ENCODE measurements around the gene NEDD4L. TPM values are rescaled to one million over a fixed set of nuclear protein-coding genes. Genes with fewer than 3 reads are reported as not detected.
A peak's percentile ranks its signal among the peaks of the same experiment; 100 is the strongest.

The NEDD4L gene
- polyA plus RNA-seq, 2 donors = 10.8 to 14.1 TPM

GRCh38 chr18:58135701-58136331 lies 91.8 kb downstream of the NEDD4L start:
- no peak overlapping the region for H3K4me3 ChIP-seq (ENCODE audit: low read depth in 1 of 2, low read length in 2 of 2)
- no peaks in the 10 kb centered on the region for H3K27me3 ChIP-seq (ENCODE audit: control insufficient read depth in 1 of 2, insufficient read depth in 2 of 2, low read length in 2 of 2)
- no peaks in the 10 kb centered on the region for H3K4me1 ChIP-seq (ENCODE audit: control insufficient read depth in 2 of 2, insufficient read depth in 2 of 2, low read length in 1 of 2)
- WGBS, 2 donors = 49 to 53% methylated on average over 7 of the region's 7 CpGs
- H3K27ac ChIP-seq (ENCODE audit: low read depth in 2 of 2, low read length in 1 of 2) = no peak overlapping the region
- H3K9me3 ChIP-seq (ENCODE audit: control insufficient read depth in 2 of 2, insufficient read depth in 1 of 2, low read depth in 1 of 2, low read length in 1 of 2) = no peaks in the 10 kb centered on the region
- H3K36me3 ChIP-seq (ENCODE audit: control insufficient read depth in 2 of 2, insufficient read depth in 2 of 2, low read length in 1 of 2) = no peaks in the 10 kb centered on the region

- Histone ChIP-seq H3K9me3 (ENCODE audit: control insufficient read depth in 2 of 2, insufficient read depth in 1 of 2, low read depth in 1 of 2, low read length in 1 of 2) (no peaks in the 10 kb centered on the region), H3K4me3 (ENCODE audit: low read depth in 1 of 2, low read length in 2 of 2) (no peak overlapping the region), H3K27ac (ENCODE audit: low read depth in 2 of 2, low read length in 1 of 2) (no peak overlapping the region), H3K27me3 (ENCODE audit: control insufficient read depth in 1 of 2, insufficient read depth in 2 of 2, low read length in 2 of 2) (no peaks in the 10 kb centered on the region), H3K36me3 (ENCODE audit: control insufficient read depth in 2 of 2, insufficient read depth in 2 of 2, low read length in 1 of 2) (no peaks in the 10 kb centered on the region), H3K4me1 (ENCODE audit: control insufficient read depth in 2 of 2, insufficient read depth in 2 of 2, low read length in 1 of 2) (no peaks in the 10 kb centered on the region)
- WGBS, 2 donors = 64 to 81% methylated on average over 3 of the region's 3 CpGs
These were observed 92.9 kb downstream of the NEDD4L start for GRCh38 chr18:58136879-58137278.

- no peak overlapping the region for H3K4me3 ChIP-seq (ENCODE audit: low read depth in 1 of 2, low read length in 2 of 2)
- H3K27ac ChIP-seq (ENCODE audit: low read depth in 2 of 2, low read length in 1 of 2) = peak overlapping the region in 1 of 2 donors; percentile 28
These were observed 95.7 kb downstream of the NEDD4L start for GRCh38 chr18:58139459-58140386.

GRCh38 chr18:58140387-58141325 lies 96.6 kb downstream of the NEDD4L start:
- WGBS, 2 donors = 68 to 83% methylated on average over 12 of the region's 12 CpGs
- no peak overlapping the region for H3K4me3 ChIP-seq (ENCODE audit: low read depth in 1 of 2, low read length in 2 of 2)
- no peaks in the 10 kb centered on the region for H3K9me3 ChIP-seq (ENCODE audit: control insufficient read depth in 2 of 2, insufficient read depth in 1 of 2, low read depth in 1 of 2, low read length in 1 of 2)
- peaks cover 0 to 4% of the 10 kb centered on the region in 2 donors for H3K4me1 ChIP-seq (ENCODE audit: control insufficient read depth in 2 of 2, insufficient read depth in 2 of 2, low read length in 1 of 2)
- no peaks in the 10 kb centered on the region for H3K36me3 ChIP-seq (ENCODE audit: control insufficient read depth in 2 of 2, insufficient read depth in 2 of 2, low read length in 1 of 2)
- H3K27me3 ChIP-seq (ENCODE audit: control insufficient read depth in 1 of 2, insufficient read depth in 2 of 2, low read length in 2 of 2) = no peaks in the 10 kb centered on the region
- H3K27ac ChIP-seq (ENCODE audit: low read depth in 2 of 2, low read length in 1 of 2) = no peak overlapping the region

More at GRCh38 chr18:58139459-58140386, 95.7 kb downstream of the NEDD4L start:
- Histone ChIP-seq H3K4me1 (ENCODE audit: control insufficient read depth in 2 of 2, insufficient read depth in 2 of 2, low read length in 1 of 2) (peaks cover 0 to 4% of the 10 kb centered on the region in 2 donors), H3K36me3 (ENCODE audit: control insufficient read depth in 2 of 2, insufficient read depth in 2 of 2, low read length in 1 of 2) (no peaks in the 10 kb centered on the region), H3K27me3 (ENCODE audit: control insufficient read depth in 1 of 2, insufficient read depth in 2 of 2, low read length in 2 of 2) (no peaks in the 10 kb centered on the region), H3K9me3 (ENCODE audit: control insufficient read depth in 2 of 2, insufficient read depth in 1 of 2, low read depth in 1 of 2, low read length in 1 of 2) (no peaks in the 10 kb centered on the region)
- WGBS, 2 donors = 78 to 79% methylated on average over 8 of the region's 8 CpGs

GRCh38 chr18:58143386-58143785 lies 99.4 kb downstream of the NEDD4L start:
- H3K27ac ChIP-seq (ENCODE audit: low read depth in 2 of 2, low read length in 1 of 2) = no peak overlapping the region
- 65 to 76% methylated on average over 11 of the region's 11 CpGs for WGBS, 2 donors
- no peaks in the 10 kb centered on the region for H3K9me3 ChIP-seq (ENCODE audit: control insufficient read depth in 2 of 2, insufficient read depth in 1 of 2, low read depth in 1 of 2, low read length in 1 of 2)
- peaks cover 0 to 4% of the 10 kb centered on the region in 2 donors for H3K4me1 ChIP-seq (ENCODE audit: control insufficient read depth in 2 of 2, insufficient read depth in 2 of 2, low read length in 1 of 2)
- H3K4me3 ChIP-seq (ENCODE audit: low read depth in 1 of 2, low read length in 2 of 2) = no peak overlapping the region
- H3K36me3 ChIP-seq (ENCODE audit: control insufficient read depth in 2 of 2, insufficient read depth in 2 of 2, low read length in 1 of 2) = no peaks in the 10 kb centered on the region
- H3K27me3 ChIP-seq (ENCODE audit: control insufficient read depth in 1 of 2, insufficient read depth in 2 of 2, low read length in 2 of 2) = no peaks in the 10 kb centered on the region

GRCh38 chr18:58144106-58144505 lies 100.1 kb downstream of the NEDD4L start:
- Histone ChIP-seq H3K36me3 (ENCODE audit: control insufficient read depth in 2 of 2, insufficient read depth in 2 of 2, low read length in 1 of 2) (no peaks in the 10 kb centered on the region), H3K27ac (ENCODE audit: low read depth in 2 of 2, low read length in 1 of 2) (no peak overlapping the region)
- 94 to 95% methylated on average over 4 of the region's 4 CpGs for WGBS, 2 donors

GRCh38 chr18:58144671-58145285 lies 100.8 kb downstream of the NEDD4L start:
- H3K9me3 ChIP-seq (ENCODE audit: control insufficient read depth in 2 of 2, insufficient read depth in 1 of 2, low read depth in 1 of 2, low read length in 1 of 2) = no peaks in the 10 kb centered on the region
- H3K4me1 ChIP-seq (ENCODE audit: control insufficient read depth in 2 of 2, insufficient read depth in 2 of 2, low read length in 1 of 2) = peaks cover 0 to 4% of the 10 kb centered on the region in 2 donors
- H3K36me3 ChIP-seq (ENCODE audit: control insufficient read depth in 2 of 2, insufficient read depth in 2 of 2, low read length in 1 of 2) = no peaks in the 10 kb centered on the region
- H3K27ac ChIP-seq (ENCODE audit: low read depth in 2 of 2, low read length in 1 of 2) = no peak overlapping the region
- WGBS, 2 donors = 81 to 91% methylated on average over 10 of the region's 10 CpGs
- no peaks in the 10 kb centered on the region for H3K27me3 ChIP-seq (ENCODE audit: control insufficient read depth in 1 of 2, insufficient read depth in 2 of 2, low read length in 2 of 2)
- H3K4me3 ChIP-seq (ENCODE audit: low read depth in 1 of 2, low read length in 2 of 2) = no peak overlapping the region

More at GRCh38 chr18:58144106-58144505, 100.1 kb downstream of the NEDD4L start:
- no peaks in the 10 kb centered on the region for H3K9me3 ChIP-seq (ENCODE audit: control insufficient read depth in 2 of 2, insufficient read depth in 1 of 2, low read depth in 1 of 2, low read length in 1 of 2)
- no peak overlapping the region for H3K4me3 ChIP-seq (ENCODE audit: low read depth in 1 of 2, low read length in 2 of 2)
- H3K27me3 ChIP-seq (ENCODE audit: control insufficient read depth in 1 of 2, insufficient read depth in 2 of 2, low read length in 2 of 2) = no peaks in the 10 kb centered on the region
- peaks cover 0 to 4% of the 10 kb centered on the region in 2 donors for H3K4me1 ChIP-seq (ENCODE audit: control insufficient read depth in 2 of 2, insufficient read depth in 2 of 2, low read length in 1 of 2)

GRCh38 chr18:58146099-58146498 lies 102.1 kb downstream of the NEDD4L start:
- H3K27ac ChIP-seq (ENCODE audit: low read depth in 2 of 2, low read length in 1 of 2) = no peak overlapping the region
- H3K36me3 ChIP-seq (ENCODE audit: control insufficient read depth in 2 of 2, insufficient read depth in 2 of 2, low read length in 1 of 2) = no peaks in the 10 kb centered on the region
- no peak overlapping the region for H3K4me3 ChIP-seq (ENCODE audit: low read depth in 1 of 2, low read length in 2 of 2)
- WGBS, 2 donors = 91 to 92% methylated on average over 8 of the region's 8 CpGs
- H3K27me3 ChIP-seq (ENCODE audit: control insufficient read depth in 1 of 2, insufficient read depth in 2 of 2, low read length in 2 of 2) = no peaks in the 10 kb centered on the region
- H3K9me3 ChIP-seq (ENCODE audit: control insufficient read depth in 2 of 2, insufficient read depth in 1 of 2, low read depth in 1 of 2, low read length in 1 of 2) = no peaks in the 10 kb centered on the region
- peaks cover 0 to 4% of the 10 kb centered on the region in 2 donors for H3K4me1 ChIP-seq (ENCODE audit: control insufficient read depth in 2 of 2, insufficient read depth in 2 of 2, low read length in 1 of 2)

All from esophagus (tissue), 2 donors.